Endothelial cell of umbilical vein (primary cell): ENCODE measurements around the gene SV2C. TPM values are rescaled to one million over a fixed set of nuclear protein-coding genes. Genes with fewer than 3 reads are reported as not detected.

ENCODE experiments used
- BruUV-seq: library from RNA; stranded (reverse); fragments of 400-500 nt; replicated peaks from 2 replicates; lab custom pipeline; 2021; lab: Mats Ljungman, UMichigan
- CTCF ChIA-PET: fragments of 300-600, 350-600 bp; sonication (Branson Sonifier 250); formaldehyde crosslinking; loops from one replicate; lab custom pipeline; 2021; ENCODE audit warnings: antibody characterized with exemption, inconsistent platforms; lab: Charles Lee
- POLR2A ChIA-PET: fragments of 300-600, 350-600 bp; sonication (Branson Sonifier 250); formaldehyde crosslinking; loops from one replicate; lab custom pipeline; 2021; ENCODE audit warnings: antibody characterized with exemption, inconsistent platforms; lab: Charles Lee
- DNase-seq: peaks from one replicate; pipeline ENCODE4 v3.0.0-alpha.2; 2011; ENCODE audit warnings: low read depth, low spot score
- FAIRE-seq: peaks from 2 replicates; lab custom pipeline; 2011; peaks lifted over from hg19 to GRCh38; lab: Jason Lieb, UNC
- H2AFZ ChIP-seq: 2 replicates; pipeline ENCODE4 v1.6.0; 2012; ENCODE audit warnings: low read depth, low read length, control low read depth, inconsistent platforms
- H3K27ac ChIP-seq: 2 replicates; pipeline ENCODE4 v1.5.1; 2011; ENCODE audit warnings: low read depth, mild to moderate bottlenecking, control low read depth, low read length, moderate library complexity; ENCODE audit not compliant: insufficient read depth
- H3K27me3 ChIP-seq, 2 experiments: 2 replicates each; pipeline versions ENCODE4 v1.6.0 to v1.6.1; 2011; ENCODE audit warnings: low read length in 2 of 2, mixed read lengths in 1 of 2; ENCODE audit not compliant: control insufficient read depth in 2 of 2, insufficient read depth in 2 of 2
- H3K36me3 ChIP-seq, 2 experiments: 2 replicates in 1 of 2; 3 replicates in 1 of 2; pipeline ENCODE4 v1.5.1; 2011; ENCODE audit warnings: low read length in 2 of 2, mild to moderate bottlenecking in 1 of 2, moderate library complexity in 1 of 2; ENCODE audit not compliant: control insufficient read depth in 2 of 2, insufficient read depth in 2 of 2; ENCODE audit errors: extremely low read depth in 1 of 2
- H3K4me1 ChIP-seq: 3 replicates; pipeline ENCODE4 v1.5.1; 2011; ENCODE audit warnings: mild to moderate bottlenecking, low read length; ENCODE audit not compliant: control insufficient read depth, insufficient read depth; ENCODE audit errors: extremely low read depth
- H3K4me2 ChIP-seq: 2 replicates; pipeline ENCODE4 v1.6.1; 2011; ENCODE audit warnings: low read length, control low read depth, mixed read lengths; ENCODE audit not compliant: insufficient read depth
- H3K4me3 ChIP-seq, 3 experiments: fragments of 200-600 bp in 1 of 3; sonication (generic), shearing (Covaris generic) in 1 of 3; replicated peaks in 1 of 3; 2 replicates each; pipeline ENCODE4 v1.5.1; 2011 to 2016; ENCODE audit warnings: control low read depth in 3 of 3, low read length in 3 of 3, mild to moderate bottlenecking in 2 of 3, inconsistent platforms in 1 of 3, low read depth in 1 of 3, moderate library complexity in 1 of 3; ENCODE audit not compliant: insufficient read depth in 1 of 3
- H3K79me2 ChIP-seq: 2 replicates; pipeline ENCODE4 v1.6.0; 2012; ENCODE audit warnings: low read length, inconsistent platforms; ENCODE audit not compliant: control insufficient read depth, insufficient read depth
- H3K9ac ChIP-seq: replicated peaks from 2 replicates; pipeline ENCODE3; 2011; ENCODE audit warnings: low read length, control low read depth; ENCODE audit not compliant: insufficient read depth; ENCODE audit errors: extremely low read depth
- H3K9me1 ChIP-seq: replicated peaks from 3 replicates; pipeline ENCODE4 v1.6.0; 2011; ENCODE audit warnings: mild to moderate bottlenecking, low read length; ENCODE audit not compliant: control insufficient read depth, insufficient read depth; ENCODE audit errors: extremely low read depth
- H3K9me3 ChIP-seq: replicated peaks from 2 replicates; pipeline ENCODE4 v1.5.1; 2012; ENCODE audit warnings: low read length, inconsistent platforms; ENCODE audit not compliant: control insufficient read depth, insufficient read depth
- H4K20me1 ChIP-seq: replicated peaks from 2 replicates; pipeline ENCODE3; 2011; ENCODE audit warnings: mild to moderate bottlenecking, low read length; ENCODE audit not compliant: control insufficient read depth, insufficient read depth; ENCODE audit errors: extremely low read depth
- FOS ChIP-seq: IDR thresholded peaks from 2 replicates; pipeline ENCODE4 v1.6.1; 2011; ENCODE audit warnings: mild to moderate bottlenecking, low read length, moderate library complexity, borderline replicate concordance; ENCODE audit not compliant: insufficient read depth
- JUN ChIP-seq: IDR thresholded peaks from 2 replicates; pipeline ENCODE4 v1.6.1; 2011; ENCODE audit warnings: borderline replicate concordance, low read depth; ENCODE audit not compliant: insufficient read length, insufficient read depth
- MYC ChIP-seq: IDR thresholded peaks from one replicate; pipeline ENCODE4 v1.6.1; 2011; ENCODE audit warnings: mild to moderate bottlenecking, low read depth, low read length
- POLR2A ChIP-seq: IDR thresholded peaks from 2 replicates; pipeline ENCODE4 v1.6.1; 2012; ENCODE audit warnings: low read depth, mild to moderate bottlenecking, control low read depth, low read length
- POLR2AphosphoS5 ChIP-seq: IDR thresholded peaks from 2 replicates; pipeline ENCODE4 v1.6.1; 2012; ENCODE audit warnings: low read depth, mild to moderate bottlenecking, control low read depth, low read length, moderate library complexity; ENCODE audit not compliant: insufficient read depth
- dilution Hi-C: fragments of 300-500 bp; cut with MboI; formaldehyde crosslinking; loops from one replicate; pipeline ENCODE4 v1.15.0; 2019; ENCODE audit warnings: low sequenced_read_pairs; ENCODE audit not compliant: extremely low pct_ligation_motif_present
- intact Hi-C: fragments of 100-400 bp; cut with micrococcal nuclease; formaldehyde crosslinking; loops from one replicate; pipeline ENCODE4 v1.10.0; 2022
- polyA plus RNA-seq, 4 experiments: library from polyadenylated mRNA; depleted of rRNA in 3 of 4; stranded (reverse) in 3 of 4; unstranded in 1 of 4; fragments of >200 nt; gene quantifications; 2 replicates each; pipeline versions ENCODE4 v1.2.1 to v1.2.3, GENCODE V29; 2011 to 2012; ENCODE audit warnings: missing spikeins in 1 of 4
- total RNA-seq: library from RNA; stranded (reverse); gene quantifications from 2 replicates; pipeline ENCODE4 v1.2.3, GENCODE V29; 2021

The SV2C gene
- total and polyA plus RNA-seq, 2 donors (not counting 3 experiments of a cell fraction or from before 2014, with no cell fraction given) = not detected

DNA sequence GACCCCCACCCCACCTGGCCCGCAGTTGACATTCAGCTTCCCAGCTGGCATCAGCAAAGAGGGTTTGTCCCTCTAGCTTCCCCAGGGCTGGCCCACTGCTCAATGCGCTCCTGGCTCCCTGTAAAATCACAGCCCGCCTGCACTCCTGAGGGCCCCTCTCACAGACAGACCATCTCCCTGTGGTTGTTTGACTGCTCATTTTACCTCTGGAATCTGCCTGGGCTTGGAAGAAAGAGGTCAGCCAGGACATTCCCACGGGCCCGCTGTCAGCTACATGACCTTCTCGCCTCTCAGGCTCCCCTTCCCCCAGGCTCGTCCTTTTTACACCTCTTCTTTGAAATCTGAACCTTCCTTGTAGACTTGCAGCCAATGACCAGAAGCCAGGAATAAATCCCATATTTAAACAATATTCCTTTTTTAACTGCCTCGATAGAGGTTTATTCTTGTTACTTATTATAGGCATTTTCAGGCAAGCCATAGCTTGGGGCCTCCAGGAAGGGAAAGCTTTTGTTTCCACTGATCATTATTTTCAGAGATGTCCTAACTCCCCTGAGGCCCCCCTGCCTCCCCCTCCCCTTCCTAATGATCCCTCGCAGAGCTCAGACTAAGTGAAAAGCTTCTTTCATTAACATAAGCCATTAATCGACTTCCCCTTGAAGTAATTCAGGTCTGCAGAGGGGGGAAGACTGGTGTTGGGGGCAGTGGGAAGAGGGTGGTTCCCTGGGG is 243.6 kb downstream of the SV2C start:
- Histone ChIP-seq H3K79me2 (no peaks in the 10 kb centered on the region), H2AFZ (no peak overlapping the region), H3K4me3 (no peak overlapping the region), H3K4me1 (no peaks in the 10 kb centered on the region), H3K9me1 (no peaks in the 10 kb centered on the region), H3K27ac (no peak overlapping the region), H3K27me3 (peaks cover 2 to 7% of the 10 kb centered on the region in 2 experiments), H3K36me3 (no peaks in the 10 kb centered on the region), H4K20me1 (no peaks in the 10 kb centered on the region), H3K9ac (no peak overlapping the region), H3K4me2 (no peak overlapping the region), H3K9me3 (no peaks in the 10 kb centered on the region)
- BruUV-seq = no TSS peak
- dilution Hi-C loops (no loop called here), intact Hi-C loops (no loop called here)
- FAIRE-seq (no peak), DNase-seq (no peak)
- POLR2A ChIA-PET = no interaction called here
- TF ChIP-seq POLR2A (no peak), FOS (no peak), MYC (no peak)
- CTCF ChIA-PET = interaction anchor here (1.1 kb wide), 1 partner anchor 8 kb away, joined by 3 read pairs; no protein-coding TSS in a partner anchor

DNA sequence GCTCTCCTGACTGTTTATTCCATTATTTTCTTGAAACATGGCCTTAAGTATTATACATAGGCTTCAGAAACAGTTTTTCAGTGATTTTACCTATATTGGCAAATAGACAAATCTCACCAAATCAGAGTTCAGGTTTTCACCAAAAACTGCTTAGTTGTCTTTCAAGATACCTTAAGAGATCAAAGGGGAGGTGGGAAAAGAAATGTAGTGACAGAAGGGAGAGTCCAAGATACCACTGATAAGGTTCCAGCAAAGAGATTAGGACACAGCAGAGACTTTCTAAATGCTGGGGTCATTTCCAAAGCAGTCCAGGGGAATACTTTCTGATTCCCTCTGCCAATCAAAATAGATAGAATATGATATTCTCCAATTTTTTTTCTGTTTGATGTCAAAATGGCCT is 246.2 kb downstream of the SV2C start:
- dilution Hi-C loops (no loop called here), intact Hi-C loops (no loop called here)
- TF ChIP-seq POLR2AphosphoS5 = no peak
- no peak for TF ChIP-seq FOS
- no peak for TF ChIP-seq JUN
- TF ChIP-seq POLR2A = no peak
- DNase-seq (no peak), FAIRE-seq (no peak)
- H3K9me1 ChIP-seq = no peaks in the 10 kb centered on the region
- no peaks in the 10 kb centered on the region for H3K36me3 ChIP-seq
- ChIA-PET POLR2A (no interaction called here), CTCF (no interaction called here)
- H4K20me1 ChIP-seq = no peaks in the 10 kb centered on the region
- no peak overlapping the region for H3K9ac ChIP-seq
- no peak overlapping the region for H3K27ac ChIP-seq
- H3K9me3 ChIP-seq = no peaks in the 10 kb centered on the region
- BruUV-seq = no TSS peak
- no peak overlapping the region for H3K4me3 ChIP-seq
- no peak overlapping the region for H2AFZ ChIP-seq
- peaks cover 4 to 7% of the 10 kb centered on the region in 2 experiments for H3K27me3 ChIP-seq
- no peaks in the 10 kb centered on the region for H3K4me1 ChIP-seq
- H3K4me2 ChIP-seq = no peak overlapping the region
- H3K79me2 ChIP-seq = no peaks in the 10 kb centered on the region
